ENCODE measurements around the gene ZFYVE28.

The ZFYVE28 gene

DNA sequence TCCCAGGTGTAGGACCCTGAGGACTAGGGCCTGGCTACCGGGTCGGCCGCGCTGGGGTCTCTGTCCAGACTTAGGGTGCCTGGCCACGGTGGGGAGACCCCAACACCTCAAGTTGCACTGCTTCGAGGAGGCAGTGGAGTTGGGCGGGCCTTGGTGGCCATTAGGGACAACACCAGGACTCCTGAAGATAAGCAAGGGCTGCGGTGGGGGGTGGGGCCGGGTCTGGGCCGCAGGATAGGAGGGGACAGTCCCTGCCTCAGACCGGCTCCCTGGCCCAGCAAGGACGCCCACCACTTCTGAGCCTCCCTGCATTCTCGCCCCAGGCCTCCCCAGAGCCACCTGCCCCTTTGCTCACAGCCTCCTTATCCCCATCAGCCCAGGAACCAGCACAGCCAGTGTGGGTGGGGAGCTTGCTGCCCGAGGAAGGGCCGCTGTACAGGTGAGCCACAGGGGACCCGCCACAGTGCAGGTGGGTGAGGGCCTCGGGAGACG is 151.1 kb downstream of the ZFYVE28 start:
- no peak for DNase-seq

DNA sequence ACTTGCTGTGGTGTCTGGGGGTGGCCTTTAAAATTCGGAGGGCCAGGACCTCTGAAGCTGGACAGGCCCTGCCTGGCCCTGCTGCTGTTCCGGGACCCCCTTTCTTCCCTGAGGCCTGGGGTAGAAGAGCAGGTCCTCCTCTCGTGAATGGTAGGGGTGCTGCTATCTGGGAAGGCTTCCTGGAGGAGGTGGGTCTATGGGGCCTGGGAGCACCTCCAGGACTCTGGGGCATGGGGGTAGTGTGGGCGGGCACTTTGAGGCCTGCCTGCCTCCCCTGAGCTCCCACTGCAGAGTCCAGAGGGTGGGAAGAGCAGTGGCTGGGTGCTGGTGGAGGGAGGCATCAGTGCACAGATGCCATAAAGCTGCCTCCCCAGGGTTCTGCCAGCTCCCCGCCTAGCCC is 151.6 kb downstream of the ZFYVE28 start:
- no peak for DNase-seq

DNA sequence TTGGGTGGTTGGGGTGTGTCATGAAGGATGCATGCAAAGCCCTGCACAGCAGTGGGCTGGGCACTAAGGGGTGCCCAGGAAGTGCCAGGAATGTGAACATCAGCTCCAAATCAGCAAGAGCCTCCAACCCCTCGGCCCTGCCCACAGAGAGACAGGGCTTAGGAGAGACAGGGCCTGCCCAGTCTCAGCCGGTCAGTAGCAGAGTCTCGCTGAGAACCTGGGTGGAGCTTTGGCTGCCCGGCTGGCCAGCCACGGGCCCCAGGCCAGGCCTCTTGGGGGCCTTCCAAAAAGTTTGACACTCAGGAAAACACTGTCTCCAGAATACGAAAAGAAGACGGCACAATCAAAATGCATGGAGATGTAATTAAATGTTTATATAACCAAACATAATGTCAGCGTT is 152.3 kb downstream of the ZFYVE28 start:
- no peak for DNase-seq

DNA sequence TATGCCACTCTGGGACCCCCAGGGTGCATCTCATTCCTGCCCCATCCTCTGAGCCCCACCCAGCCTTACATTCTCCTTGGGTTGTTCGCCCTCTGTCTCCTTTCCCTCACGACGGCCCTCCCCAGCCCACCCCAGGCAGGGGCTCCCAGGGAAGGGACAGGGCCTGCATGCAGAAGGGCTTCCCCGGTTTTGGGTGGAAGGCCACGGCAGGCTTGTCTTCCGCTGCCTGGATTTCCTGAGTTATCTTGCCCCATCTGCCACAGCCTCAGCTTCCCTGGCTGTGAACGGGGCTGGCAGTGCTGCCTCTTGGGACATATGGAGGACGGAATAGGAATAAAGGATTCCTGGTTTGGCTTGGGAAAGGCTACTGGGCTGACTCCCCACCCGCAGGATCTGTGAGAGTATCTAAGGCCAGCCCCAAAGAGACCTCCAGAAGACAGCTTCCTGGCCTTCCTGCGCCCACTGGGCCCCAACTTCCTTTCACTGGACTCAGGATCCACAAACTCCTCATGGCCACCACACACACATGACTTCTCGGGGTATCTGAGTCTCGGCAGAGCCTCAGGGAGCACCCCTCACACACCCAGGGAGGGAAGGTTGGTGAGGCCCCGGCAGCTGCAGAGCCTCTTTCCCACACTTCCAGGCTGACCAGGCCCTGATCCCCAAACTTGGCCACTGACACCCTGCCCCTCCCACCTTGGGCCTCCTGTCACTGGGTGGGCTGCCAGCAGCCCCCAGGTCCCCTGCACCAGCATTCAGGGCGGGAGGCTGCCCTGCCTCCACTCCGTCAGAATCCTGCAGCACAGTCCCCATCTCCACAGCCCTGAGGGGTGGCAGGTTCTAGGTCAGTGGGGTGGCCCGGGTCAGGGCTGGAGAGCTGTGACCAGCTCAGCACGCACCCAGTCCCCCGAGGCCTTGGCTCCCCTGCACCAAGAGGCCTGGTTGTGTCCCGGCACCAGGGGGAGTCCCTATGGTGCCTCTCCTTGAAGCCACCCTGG is 153.0 kb downstream of the ZFYVE28 start:
- no peak for DNase-seq

DNA sequence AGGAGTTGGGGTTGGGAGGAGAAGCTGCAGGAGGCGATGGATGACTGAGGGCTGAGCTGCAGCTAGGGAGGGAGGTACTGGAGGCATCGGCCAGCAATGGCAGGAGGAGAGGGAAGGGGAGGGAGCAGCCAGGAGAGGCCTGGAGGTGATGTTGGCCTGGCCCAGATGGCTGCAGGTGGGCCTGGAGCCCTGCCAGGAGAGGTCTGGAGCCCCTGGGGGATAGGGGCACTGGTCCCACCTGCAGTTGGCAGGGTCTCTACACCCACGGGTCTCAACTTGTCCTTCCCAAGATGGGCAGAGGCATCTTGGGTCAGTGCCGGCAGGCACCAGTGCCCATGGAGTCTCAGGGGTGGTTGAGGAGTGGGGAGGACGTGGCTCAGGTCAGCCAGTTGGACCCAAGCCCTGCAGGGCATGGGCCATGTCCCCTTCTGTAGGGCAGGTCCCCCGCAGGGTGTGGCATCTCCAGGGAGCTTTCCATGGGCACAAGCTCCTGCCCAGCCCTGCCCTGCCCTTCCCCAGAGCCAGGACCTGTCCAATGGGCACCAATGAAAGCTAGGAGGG is 153.9 kb downstream of the ZFYVE28 start:
- DNase-seq, result no peak

DNA sequence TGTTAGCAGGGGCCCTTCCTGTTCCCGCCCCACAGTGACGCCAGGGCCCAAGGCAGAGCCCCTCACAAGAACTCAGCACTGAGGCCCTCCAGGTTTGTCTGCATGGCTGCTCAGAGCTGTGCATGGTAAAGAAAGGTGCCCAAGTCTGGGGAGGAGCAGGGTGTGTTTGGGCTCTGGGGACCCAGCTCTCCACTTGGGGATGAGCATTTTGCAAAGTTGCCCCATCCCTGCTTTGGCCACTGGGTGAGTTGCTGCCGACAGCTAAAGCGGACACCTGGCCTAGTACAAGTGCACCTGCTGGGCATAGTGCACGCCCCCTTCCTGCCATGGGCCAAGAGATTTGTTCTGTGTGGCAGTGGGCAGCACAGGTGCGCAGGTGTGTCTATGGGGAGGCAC is 154.5 kb downstream of the ZFYVE28 start:
- no peak for DNase-seq

DNA sequence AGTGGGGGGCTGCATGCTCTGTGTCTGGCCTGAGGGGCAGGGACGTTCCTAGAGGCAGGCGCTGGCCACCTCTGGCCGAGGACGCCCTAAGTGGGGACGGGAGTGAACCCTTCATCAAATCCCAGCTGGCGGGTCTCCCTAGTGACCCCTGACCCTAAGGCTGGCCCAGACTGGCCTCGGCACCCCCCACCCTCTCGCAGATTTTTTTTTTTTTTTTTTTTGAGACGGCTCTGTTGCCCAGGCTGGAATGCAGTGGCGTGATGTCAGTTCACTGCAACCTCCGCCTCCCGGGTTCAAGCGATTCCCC is 155.5 kb downstream of the ZFYVE28 start:
- DNase-seq, result no peak

DNA sequence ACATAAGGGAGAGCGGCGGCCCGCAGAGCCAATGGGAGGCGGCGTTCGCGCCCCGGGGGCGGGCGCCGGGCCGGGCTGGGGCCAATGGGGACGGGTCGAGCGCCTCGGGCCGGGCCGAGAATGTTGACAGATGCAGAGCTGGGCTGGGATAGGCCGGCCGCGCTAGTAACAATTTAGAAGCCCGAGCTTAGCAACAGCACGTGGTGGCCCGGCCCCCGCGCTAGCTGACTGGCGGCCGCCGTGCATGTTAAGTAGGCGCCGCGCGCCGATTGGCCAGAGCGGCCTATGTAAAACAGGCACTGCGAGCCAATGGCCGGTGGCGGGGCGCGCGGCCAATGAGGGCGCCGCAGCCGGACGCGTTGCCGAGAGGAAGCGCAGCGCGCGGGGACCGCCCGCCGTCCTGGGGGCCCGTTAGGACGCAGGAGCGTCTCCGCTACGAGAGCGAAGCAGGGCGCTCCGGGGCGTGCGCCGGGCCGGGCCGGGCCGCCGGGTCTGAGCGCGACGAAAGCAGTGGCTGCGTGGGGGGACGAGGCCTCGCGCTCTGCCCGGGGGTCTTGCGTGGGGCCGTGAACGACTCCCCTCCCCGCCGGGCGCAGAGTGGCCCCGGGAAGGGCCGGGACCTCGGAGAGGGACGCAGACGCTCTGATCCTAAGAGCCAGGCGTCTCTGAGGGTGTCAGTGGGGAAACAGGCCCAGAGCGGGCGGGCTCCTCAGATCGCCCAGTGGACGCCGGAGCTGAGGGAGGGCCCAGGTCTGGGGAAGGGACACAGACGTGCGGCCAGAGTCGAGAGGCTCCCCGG is 156.1 kb downstream of the ZFYVE28 start:
- peak; percentile 93 for DNase-seq

DNA sequence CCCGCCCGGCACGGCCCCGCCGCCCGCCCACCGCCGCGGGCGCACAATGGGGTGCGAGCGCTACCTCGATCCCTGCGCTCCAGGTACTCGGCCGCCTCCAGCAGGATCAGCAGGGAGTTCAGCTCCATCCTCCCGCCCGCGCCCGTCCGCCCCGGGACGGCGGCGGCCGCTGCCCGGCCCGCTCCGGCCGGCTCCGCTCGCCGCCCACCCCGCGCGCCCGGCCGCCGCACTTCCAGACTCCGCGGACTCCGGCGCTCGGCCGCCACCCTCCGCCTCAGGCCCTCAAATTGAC is 156.6 kb downstream of the ZFYVE28 start, which contains the start of gene MXD4:
TSS of gene MXD4 (minus strand) at position 257 of the 292 bp plus-strand sequence. CDS start at position 128, 129 bp downstream.
- DNase-seq, result no peak

DNA sequence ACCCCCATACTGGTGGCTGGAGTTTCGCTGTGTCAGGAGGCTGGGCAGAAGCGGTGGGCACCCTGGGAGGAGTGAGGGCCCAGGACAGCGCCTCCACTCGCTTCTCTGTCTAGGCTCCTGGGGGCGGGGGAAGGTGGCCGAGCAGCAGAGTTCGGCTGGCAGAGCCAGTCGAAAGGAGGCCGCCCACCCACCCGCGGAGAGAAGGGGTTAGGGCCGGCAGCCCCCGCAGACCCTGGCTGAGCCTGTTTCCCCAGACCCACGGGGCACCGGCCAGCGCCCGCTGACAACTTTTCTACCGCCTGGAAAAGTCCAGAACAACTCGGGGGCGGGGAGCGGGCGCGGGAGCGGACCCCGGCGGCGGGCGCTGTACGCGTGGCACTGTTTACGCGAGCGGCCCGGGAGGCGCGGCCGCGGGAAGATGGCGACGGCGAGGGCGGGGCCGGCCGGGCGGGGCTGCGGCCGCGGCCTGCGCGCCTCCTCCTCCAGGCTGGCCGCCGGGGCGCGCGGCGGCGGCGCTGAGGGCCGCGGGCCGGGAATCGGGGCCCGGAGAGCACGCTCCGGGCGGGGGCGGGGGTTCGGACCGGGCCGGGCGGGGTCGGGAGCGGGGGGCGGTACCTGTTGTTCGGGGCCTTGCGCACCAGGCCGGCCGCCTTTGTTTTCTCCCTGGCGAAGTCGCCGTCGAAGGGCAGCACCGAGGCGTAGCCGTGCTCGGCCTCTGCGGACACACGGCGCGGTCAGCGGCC is 157.2 kb downstream of the ZFYVE28 start:
- DNase-seq, result no peak

DNA sequence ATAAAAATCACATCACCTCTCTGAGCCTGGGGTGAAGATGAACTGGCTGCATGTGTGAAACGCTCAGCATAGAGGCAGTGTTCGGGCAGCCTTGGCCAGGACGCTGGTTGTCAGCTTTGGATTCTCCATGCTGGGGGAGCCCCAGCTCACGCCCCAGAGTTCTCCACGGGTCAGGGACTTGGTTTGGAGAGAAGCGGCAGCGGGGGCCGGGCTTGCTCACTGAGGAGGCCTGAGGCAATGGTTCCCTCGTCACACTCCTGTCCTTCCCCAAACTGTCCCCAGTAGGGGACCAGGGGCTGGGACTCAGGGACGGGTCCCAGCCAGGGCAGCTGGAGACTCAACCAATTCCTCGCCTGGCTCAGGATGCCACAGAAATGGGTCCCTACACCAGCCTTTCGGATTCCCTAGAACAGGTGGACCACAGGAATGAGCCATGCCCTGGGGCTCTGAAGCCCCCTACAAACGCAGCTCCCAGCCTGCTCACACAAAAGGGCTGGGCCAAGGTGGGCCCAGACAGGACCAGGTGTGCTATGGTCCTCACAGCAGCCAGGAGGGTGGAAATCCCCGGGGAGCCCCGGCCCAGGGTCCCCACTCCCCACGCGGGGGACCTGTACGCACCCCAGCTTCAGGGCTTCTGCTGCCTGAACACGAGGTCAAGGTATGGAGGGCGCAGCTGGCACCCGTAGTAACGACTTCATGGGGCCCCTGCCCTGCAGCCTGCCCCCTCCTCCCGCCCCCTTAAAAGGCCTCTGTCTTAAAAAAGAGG is 157.9 kb downstream of the ZFYVE28 start:
- DNase-seq, result no peak

DNA sequence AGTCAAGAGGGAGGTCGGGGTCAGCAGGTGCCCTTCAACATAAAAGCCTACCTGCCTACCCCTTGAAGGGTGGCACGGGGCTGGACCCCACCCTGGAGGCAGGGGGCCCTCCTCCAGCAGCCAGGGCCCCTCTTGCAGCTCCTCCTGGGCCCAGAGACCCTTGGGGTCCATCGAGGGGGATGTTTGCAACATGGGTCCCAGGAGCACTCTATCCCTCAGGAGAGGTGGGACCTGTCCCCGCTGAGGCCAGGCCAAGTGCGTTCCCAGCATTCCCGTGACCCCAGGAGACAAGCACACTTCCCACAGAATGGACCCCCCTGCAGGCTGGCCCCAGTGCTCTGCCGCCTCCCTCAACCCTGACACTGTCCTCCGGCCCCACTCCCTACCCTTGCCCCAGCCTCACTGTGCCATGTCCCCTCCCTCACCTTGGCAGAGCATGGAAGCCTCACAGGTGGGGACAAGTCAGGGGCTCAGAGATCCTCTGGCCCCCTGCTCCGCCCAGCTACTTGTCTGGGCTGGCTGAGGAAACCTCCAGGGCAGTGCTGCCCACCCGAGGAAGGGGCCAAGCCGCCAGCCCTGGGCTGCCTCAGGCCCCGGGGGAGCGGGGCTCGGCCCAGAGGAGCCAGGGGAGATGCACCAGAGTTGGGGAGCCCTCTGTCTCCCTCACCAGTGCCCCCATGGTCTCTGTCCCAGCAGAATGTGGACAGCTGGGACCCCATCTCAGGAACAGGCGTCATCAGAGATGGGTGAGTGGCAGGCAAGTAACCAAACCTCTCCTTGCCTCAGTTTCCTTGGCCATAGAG is 158.7 kb downstream of the ZFYVE28 start:
- no peak for DNase-seq

DNA sequence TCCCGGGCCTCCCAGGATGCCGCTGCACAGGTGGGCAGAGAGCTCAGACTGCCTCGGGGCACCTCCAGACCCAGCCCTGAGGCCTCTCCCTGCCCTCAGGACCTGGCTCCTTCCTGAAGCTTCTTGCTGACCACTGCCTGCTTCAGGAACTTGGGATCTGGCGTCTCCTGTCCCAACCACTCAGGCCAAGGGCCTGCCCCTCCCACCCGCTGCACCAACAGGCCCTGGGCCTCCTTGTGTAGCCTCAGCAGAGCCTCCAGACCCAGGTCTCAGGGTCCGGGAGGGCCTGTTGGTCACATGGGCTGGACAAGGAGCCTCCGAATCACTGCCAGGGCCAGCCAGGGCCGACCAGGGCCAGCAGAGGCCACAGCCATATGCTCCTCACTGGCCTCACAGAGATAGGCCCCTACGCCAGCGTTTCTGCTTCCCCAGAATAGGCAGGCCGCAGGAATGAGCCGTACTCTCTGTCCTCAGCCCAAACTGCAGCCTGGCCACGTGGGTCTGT is 159.4 kb downstream of the ZFYVE28 start:
- no peak for DNase-seq

DNA sequence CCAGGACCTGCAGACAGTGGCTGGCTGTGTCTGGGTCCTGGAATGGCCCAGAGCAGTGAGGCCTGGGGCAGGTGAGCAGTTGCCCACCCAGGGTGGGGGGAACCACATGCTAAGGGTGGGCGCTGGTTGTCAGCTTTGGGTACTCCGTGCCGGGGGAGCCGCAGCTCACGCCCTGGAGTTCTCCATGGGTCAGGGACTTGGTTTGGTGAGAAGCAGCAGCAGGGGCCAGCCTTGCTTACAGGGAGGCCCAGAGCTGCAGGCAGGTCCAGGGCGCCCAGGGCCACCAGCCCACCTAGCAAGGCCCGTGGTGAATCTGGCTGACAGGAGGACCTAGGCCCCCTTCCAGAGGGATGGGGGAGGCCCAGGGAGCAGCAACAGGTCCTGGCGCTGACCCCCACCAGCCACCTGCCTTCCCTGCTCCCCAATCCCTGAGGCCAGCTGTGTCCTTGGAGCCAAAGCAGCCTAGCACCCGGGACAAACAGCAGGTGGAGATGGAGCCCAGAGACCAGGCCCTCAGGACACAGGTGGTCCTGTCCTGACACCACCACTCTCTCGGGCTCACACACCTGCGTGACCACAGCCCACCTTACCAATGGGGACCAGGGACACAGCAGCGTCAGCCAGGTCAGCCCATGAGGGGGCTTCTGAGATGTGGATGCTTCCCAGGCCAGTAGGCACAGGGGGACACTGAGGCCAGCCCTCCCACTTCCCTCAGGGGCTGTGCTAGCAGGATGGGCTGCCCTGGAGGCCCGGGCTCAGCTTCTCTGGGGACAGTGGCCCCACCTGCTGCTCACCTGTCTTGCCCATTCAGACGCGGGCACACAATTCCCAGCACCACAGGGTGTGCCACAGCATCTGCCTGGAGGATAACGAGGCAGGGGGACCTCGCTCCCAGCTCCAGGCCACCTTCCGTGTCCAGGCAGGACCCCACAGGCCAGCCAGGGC is 160.1 kb downstream of the ZFYVE28 start:
- DNase-seq, result no peak

DNA sequence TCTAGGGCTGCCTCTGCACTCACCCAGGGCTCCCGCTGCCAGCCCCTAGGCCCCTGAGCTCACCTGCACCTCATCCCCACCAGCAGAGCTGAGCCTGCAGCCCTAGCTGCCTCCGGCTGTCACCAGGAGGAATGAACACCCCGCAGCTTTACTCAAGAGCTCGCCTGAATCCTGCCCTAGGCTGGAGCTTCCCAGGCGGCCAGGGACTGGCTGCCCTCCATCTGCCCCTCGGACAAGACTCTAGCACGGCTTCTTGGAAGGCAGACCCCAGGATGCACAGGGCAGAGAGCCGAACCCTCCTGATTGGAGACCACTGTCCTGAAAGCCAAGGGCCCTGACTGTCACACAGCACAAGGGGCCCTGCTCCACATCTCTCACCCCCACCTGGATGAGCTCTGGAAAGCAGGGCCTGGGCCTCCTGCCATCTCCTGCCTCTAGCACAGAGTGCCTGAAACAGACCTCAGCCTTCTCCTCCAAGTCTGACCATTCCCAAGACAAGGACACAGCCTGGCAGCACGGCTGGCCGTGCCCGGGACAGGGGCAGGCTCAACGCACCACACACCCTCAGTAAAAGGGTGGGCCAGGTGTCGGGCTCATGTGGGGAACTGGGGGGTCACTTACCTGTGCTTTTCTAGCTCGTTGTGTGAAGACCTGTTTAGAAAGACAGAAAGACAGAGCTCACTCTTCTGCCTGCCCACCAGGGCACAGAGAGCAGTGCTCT is 160.9 kb downstream of the ZFYVE28 start:
- no peak for DNase-seq

DNA sequence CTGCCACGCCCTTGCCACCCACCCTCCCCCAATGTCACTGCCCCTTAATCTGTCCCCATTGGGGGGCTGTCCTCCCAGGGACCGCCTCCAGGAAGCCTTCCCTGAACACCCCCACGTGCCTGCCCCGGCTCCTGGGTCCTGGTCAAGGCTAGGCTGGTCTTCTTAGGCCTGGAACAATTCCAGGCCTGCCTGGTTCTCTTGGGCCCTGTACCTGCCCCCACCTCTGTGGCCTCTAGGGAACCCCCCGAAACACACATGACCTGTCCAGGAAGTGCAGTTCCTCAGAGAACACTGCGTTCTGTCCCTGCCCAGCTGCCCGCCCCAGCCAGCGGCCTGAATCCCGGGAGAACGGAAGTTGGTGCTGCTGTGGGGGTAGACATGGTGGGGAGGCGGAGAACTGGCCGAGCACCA is 161.7 kb downstream of the ZFYVE28 start:
- DNase-seq, result no peak

DNA sequence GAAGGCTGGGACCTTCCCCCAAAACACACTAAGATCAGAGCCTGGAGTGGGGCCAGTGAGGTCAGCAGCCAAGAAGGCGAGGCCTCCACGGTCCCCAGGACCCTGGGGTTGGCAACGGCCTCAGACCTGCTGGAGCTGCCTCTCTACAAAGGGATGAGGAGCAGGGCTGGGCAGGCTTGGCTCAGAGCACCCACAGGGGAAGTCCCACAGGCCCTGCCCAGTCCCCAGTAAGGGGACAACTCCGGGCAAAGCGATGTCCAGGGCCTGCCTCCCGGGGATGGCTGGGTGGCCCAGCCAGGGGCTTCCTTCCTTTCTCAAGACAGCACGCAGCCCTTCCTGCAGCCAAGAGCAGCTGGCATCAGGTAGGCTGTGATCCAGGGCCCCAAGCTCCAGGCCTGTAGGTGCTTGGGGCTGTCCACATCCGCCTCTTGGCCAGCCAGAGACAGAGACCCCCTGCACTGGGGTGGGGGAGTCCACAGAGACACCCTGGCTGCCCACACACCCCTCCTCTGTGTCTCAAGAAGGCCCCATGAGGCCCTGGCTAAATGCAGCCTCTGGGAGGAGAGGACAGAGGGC is 162.2 kb downstream of the ZFYVE28 start:
- DNase-seq, result no peak

DNA sequence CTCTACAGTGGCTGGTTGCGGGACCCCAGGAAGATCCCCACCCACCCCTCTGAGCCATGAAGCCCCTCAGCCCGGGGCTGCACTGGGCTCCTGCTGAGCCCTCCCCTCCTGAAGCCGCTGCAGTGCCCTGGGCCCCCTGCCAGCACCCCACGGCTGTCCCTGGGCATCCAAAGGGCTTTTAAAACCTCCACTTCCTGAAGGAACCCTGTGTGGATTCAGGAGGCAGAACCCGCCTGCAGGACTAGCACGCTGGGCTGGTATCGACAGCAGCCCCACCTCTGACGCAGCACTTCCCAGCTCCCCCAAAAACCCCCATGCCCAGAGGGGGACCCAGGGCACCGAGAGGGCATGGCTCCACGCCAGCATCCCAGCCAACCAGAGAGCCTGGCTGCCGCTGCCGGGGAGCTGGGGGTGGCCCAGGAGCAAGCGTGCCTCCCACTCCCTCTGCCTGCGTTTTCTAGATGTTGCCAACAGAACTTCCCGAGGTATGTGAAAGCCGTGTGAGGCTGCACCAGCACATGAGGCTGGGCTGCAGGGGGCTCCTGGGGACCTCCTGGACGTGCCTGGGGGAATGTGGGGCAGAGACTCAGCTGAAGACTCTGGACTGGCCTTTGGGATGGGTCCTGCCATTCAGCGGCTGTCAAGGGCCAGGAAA is 162.8 kb downstream of the ZFYVE28 start:
- DNase-seq, result no peak

All from NCI-H2171 (cell line).